Measurements from ENCODE around the gene UFSP1. TPM values are rescaled to one million over a fixed set of nuclear protein-coding genes. Genes with fewer than 3 reads are reported as not detected.
A peak's percentile ranks its signal among the peaks of the same experiment; 100 is the strongest.
"Not testable (repeated sequence)": the region's sequence is repeated elsewhere in the genome, so short reads cannot be mapped to it uniquely, and the experiment has no call there.

The UFSP1 gene
- polyA plus RNA-seq, 5 donors, result 0.42 to 2.0 (median 0.84) TPM

GRCh38 chr7:100860702-100861615 lies 28.6 kb downstream of the UFSP1 start:
- DNase-seq, result no peak

GRCh38 chr7:100859856-100860255 lies 29.7 kb downstream of the UFSP1 start:
- DNase-seq, result no peak

- no peak for DNase-seq
Measured at GRCh38 chr7:100856871-100857282, 32.6 kb downstream of the UFSP1 start.

- DNase-seq, result no peak
Measured at GRCh38 chr7:100855515-100855914, 34.0 kb downstream of the UFSP1 start.

- not testable (repeated sequence) for DNase-seq
Measured at GRCh38 chr7:100854899-100855298, 34.6 kb downstream of the UFSP1 start.

- no peak for DNase-seq
Measured at GRCh38 chr7:100854146-100854895, 35.2 kb downstream of the UFSP1 start.

GRCh38 chr7:100852048-100852872 lies 37.3 kb downstream of the UFSP1 start, which contains the start of gene SLC12A9:
SLC12A9 (plus strand) TSS chr7:100852713; CDS start chr7:100854198, 1,485 bp downstream.
- DNase-seq, result peak; percentile 88 to 90

- DNase-seq, result no peak
Measured at GRCh38 chr7:100847360-100847759, 42.2 kb downstream of the UFSP1 start.

- DNase-seq, result no peak
Measured at GRCh38 chr7:100840470-100841100, 48.9 kb downstream of the UFSP1 start.

GRCh38 chr7:100839361-100839760 lies 50.2 kb downstream of the UFSP1 start:
- no peak for DNase-seq

Other genes starting within 250 kb of the UFSP1 start
- gene TFR2, start 248.2 kb downstream of the UFSP1 start, polyA plus RNA-seq (ENCODE audit: insufficient read depth in 1 of 5, insufficient read length in 5 of 5, low replicate concordance in 1 of 5), result 1 to 10 TPM; 1.1 to 4.6 (median 1.6) TPM
- gene ACTL6B, start 233.3 kb downstream of the UFSP1 start, polyA plus RNA-seq (ENCODE audit: insufficient read depth in 1 of 5, insufficient read length in 5 of 5, low replicate concordance in 1 of 5), result under 1 TPM in 3 of 5 donors, not detected in 2; 0.13 to 0.40 (median 0.28) TPM
- 100 to 1,000 TPM; 131 to 271 (median 184) TPM for gene GNB2, start 216.0 kb downstream of the UFSP1 start, polyA plus RNA-seq (ENCODE audit: insufficient read depth in 1 of 5, insufficient read length in 5 of 5, low replicate concordance in 1 of 5)
- 10 to 100 TPM; 30.4 to 52.9 (median 42.0) TPM for gene GIGYF1, start 195.5 kb downstream of the UFSP1 start, polyA plus RNA-seq (ENCODE audit: insufficient read depth in 1 of 5, insufficient read length in 5 of 5, low replicate concordance in 1 of 5)
- 10 to 100 TPM; 15.0 to 31.3 (median 18.0) TPM for gene POP7, start 183.6 kb downstream of the UFSP1 start, polyA plus RNA-seq (ENCODE audit: insufficient read depth in 1 of 5, insufficient read length in 5 of 5, low replicate concordance in 1 of 5)
- under 1 TPM in 4 of 5 donors, not detected in 1; 0.13 to 0.24 (median 0.16) TPM for gene EPO, start 169.2 kb downstream of the UFSP1 start, polyA plus RNA-seq (ENCODE audit: insufficient read depth in 1 of 5, insufficient read length in 5 of 5, low replicate concordance in 1 of 5)
- under 1 TPM in 2 of 5 donors, not detected in 3; 0.01 to 0.03 TPM for gene ZAN, start 156.1 kb downstream of the UFSP1 start, polyA plus RNA-seq (ENCODE audit: insufficient read depth in 1 of 5, insufficient read length in 5 of 5, low replicate concordance in 1 of 5)
- gene EPHB4, start 62.2 kb downstream of the UFSP1 start, polyA plus RNA-seq (ENCODE audit: insufficient read depth in 1 of 5, insufficient read length in 5 of 5, low replicate concordance in 1 of 5), result 100 to 1,000 TPM in 2 of 5 donors, 10 to 100 TPM in 3; 79.7 to 112 (median 93.4) TPM
- gene SLC12A9, start 37.0 kb downstream of the UFSP1 start, polyA plus RNA-seq (ENCODE audit: insufficient read depth in 1 of 5, insufficient read length in 5 of 5, low replicate concordance in 1 of 5), result 10 to 100 TPM; 25.7 to 48.3 (median 39.2) TPM
- 100 to 1,000 TPM in 1 of 5 donors, 10 to 100 TPM in 4; 54.3 to 101 (median 69.5) TPM for gene TRIP6, start 22.3 kb downstream of the UFSP1 start, polyA plus RNA-seq (ENCODE audit: insufficient read depth in 1 of 5, insufficient read length in 5 of 5, low replicate concordance in 1 of 5)
- gene SRRT, start 14.6 kb downstream of the UFSP1 start, polyA plus RNA-seq (ENCODE audit: insufficient read depth in 1 of 5, insufficient read length in 5 of 5, low replicate concordance in 1 of 5), result 100 to 1,000 TPM; 144 to 206 (median 173) TPM
- gene ACHE, start 6.2 kb upstream of the UFSP1 start, polyA plus RNA-seq (ENCODE audit: insufficient read depth in 1 of 5, insufficient read length in 5 of 5, low replicate concordance in 1 of 5), result 1 to 10 TPM; 2.1 to 6.6 (median 2.6) TPM
- gene MUC3A, start 59.8 kb upstream of the UFSP1 start, polyA plus RNA-seq (ENCODE audit: insufficient read depth in 1 of 5, insufficient read length in 5 of 5, low replicate concordance in 1 of 5), result under 1 TPM; 0.37 to 0.73 (median 0.51) TPM
- 1 to 10 TPM in 2 of 5 donors, under 1 TPM in 3; 0.54 to 2.6 (median 0.93) TPM for gene MUC12, start 79.8 kb upstream of the UFSP1 start, polyA plus RNA-seq (ENCODE audit: insufficient read depth in 1 of 5, insufficient read length in 5 of 5, low replicate concordance in 1 of 5)
- under 1 TPM in 1 of 5 donors, not detected in 4; 0.31 TPM for gene MUC17, start 130.4 kb upstream of the UFSP1 start, polyA plus RNA-seq (ENCODE audit: insufficient read depth in 1 of 5, insufficient read length in 5 of 5, low replicate concordance in 1 of 5)
- 10 to 100 TPM; 21.8 to 28.0 (median 22.7) TPM for gene TRIM56, start 195.8 kb upstream of the UFSP1 start, polyA plus RNA-seq (ENCODE audit: insufficient read depth in 1 of 5, insufficient read length in 5 of 5, low replicate concordance in 1 of 5)
- gene SERPINE1, start 237.4 kb upstream of the UFSP1 start, polyA plus RNA-seq (ENCODE audit: insufficient read depth in 1 of 5, insufficient read length in 5 of 5, low replicate concordance in 1 of 5), result 1 to 10 TPM; 2.0 to 4.6 (median 3.6) TPM

Data from right lung (tissue), 5 donors.